ENCODE measurements around the gene LONP2.

The LONP2 gene

GRCh38 chr16:48330189-48330840, 86.2 kb downstream of the LONP2 start:
- DNase-seq (ENCODE audit: low read depth), result no peak
- no peak for TF ChIP-seq CTCF (conservative IDR thresholded peaks at IDR 0.05; ENCODE audit: low read length)
- H3K4me3 ChIP-seq (ENCODE audit: low read length), result no peak overlapping the region

DNA sequence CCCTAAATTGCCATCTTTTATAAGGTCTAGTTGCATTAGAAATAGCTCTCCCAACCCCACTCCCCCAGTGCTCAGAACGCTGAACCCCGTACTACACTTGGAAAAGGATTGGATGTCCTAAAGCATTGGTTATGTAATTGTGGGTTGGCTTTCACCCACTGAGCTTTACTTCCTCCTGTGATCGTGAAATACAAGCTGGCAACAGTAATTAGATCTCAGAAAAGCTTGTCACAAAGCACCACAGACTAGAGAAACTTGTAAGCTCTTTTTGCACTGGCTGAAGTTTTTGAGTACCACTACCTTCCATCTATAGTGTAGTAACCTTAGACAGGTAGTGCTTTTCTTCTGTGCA, 86.7 kb downstream of the LONP2 start:
- TF ChIP-seq CTCF (conservative IDR thresholded peaks at IDR 0.05; ENCODE audit: low read length), result no peak
- H3K4me3 ChIP-seq (ENCODE audit: low read length), result no peak overlapping the region
- DNase-seq (ENCODE audit: low read depth), result peak; percentile 11

- no peak for TF ChIP-seq CTCF (conservative IDR thresholded peaks at IDR 0.05; ENCODE audit: low read length)
- no peak for DNase-seq (ENCODE audit: low read depth)
- no peak overlapping the region for H3K4me3 ChIP-seq (ENCODE audit: low read length)
These were observed 88.9 kb downstream of the LONP2 start for GRCh38 chr16:48332978-48333377.

- TF ChIP-seq CTCF (conservative IDR thresholded peaks at IDR 0.05; ENCODE audit: low read length), result no peak
- DNase-seq (ENCODE audit: low read depth), result no peak
- H3K4me3 ChIP-seq (ENCODE audit: low read length), result no peak overlapping the region
These were observed 90.2 kb downstream of the LONP2 start for GRCh38 chr16:48334325-48334724.

GRCh38 chr16:48335961-48336360, 91.9 kb downstream of the LONP2 start:
- no peak overlapping the region for H3K4me3 ChIP-seq (ENCODE audit: low read length)
- DNase-seq (ENCODE audit: low read depth), result peak; percentile 73
- no peak for TF ChIP-seq CTCF (conservative IDR thresholded peaks at IDR 0.05; ENCODE audit: low read length)

DNA sequence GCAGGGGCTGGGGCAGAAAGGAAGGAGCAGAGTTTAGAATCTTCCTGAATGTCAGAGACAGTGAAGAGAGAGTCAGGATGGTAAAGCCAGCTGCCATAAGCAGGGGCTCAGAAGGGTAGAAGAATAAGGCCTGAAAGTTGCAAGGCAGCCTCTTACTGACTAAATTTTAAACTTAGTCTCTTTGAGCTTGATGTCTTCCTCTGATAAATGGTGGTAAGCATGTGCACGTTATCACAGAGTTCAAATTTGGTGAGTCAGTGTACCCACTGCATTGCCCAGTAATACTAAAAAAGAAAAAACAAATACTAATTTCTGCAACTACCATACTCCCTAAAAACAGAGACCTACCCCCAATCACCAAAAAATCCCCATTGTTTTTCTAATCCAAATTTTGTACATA, 96.0 kb downstream of the LONP2 start:
- TF ChIP-seq CTCF (conservative IDR thresholded peaks at IDR 0.05; ENCODE audit: low read length), result no peak
- no peak overlapping the region for H3K4me3 ChIP-seq (ENCODE audit: low read length)
- no peak for DNase-seq (ENCODE audit: low read depth)

DNA sequence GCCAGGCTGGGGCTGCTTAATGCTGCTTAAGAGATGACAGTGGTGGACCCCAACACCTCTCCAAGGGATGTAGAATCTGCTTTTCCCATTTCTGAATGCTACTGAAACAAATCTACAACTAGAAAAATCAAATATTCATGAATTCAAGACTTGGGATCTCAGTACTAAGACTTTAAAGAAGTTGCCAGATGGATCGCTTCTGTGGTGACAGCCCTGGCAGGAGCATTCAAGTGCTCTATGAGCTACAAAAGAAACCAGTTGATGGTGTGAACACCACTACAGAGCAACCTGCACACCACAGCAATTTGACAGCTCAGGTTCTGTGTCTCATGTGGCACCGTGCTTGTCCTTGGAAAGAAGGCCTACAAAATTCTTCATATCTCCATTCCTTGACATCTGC, 98.5 kb downstream of the LONP2 start:
- DNase-seq (ENCODE audit: low read depth), result no peak
- no peak for TF ChIP-seq CTCF (conservative IDR thresholded peaks at IDR 0.05; ENCODE audit: low read length)

More for the DNA sequence above, 98.5 kb downstream of the LONP2 start:
- H3K4me3 ChIP-seq (ENCODE audit: low read length), result no peak overlapping the region

All from AG10803 (cell line).